A549 (cell line): Measurements from ENCODE around the gene JAZF1. TPM values are rescaled to one million over a fixed set of nuclear protein-coding genes. Genes with fewer than 3 reads are reported as not detected.

Experiments used
- ATAC-seq, 2 experiments: fragments of 200-7000 bp in 1 of 2; fragments of >200 bp in 1 of 2; cut with Nextera tagmentation in 1 of 2; cut with Tn5 transposase in 1 of 2; 3 replicates each; pipeline versions ENCODE4 v1.8.0 to v1.9.1; 2018 to 2020; ENCODE audit warnings: mild to moderate bottlenecking in 1 of 2, moderate library complexity in 1 of 2
- CTCF ChIA-PET: fragments of 300-600 bp; sonication (Branson Sonifier 250); formaldehyde crosslinking; extraction: SDS; loops from one replicate; lab custom pipeline; 2021; ENCODE audit warnings: antibody characterized with exemption, inconsistent platforms; lab: Yijun Ruan, JAX
- POLR2A ChIA-PET: fragments of 350-600 bp; formaldehyde crosslinking; extraction: SDS; loops from one replicate; lab custom pipeline; 2021; ENCODE audit warnings: antibody characterized with exemption, inconsistent platforms; lab: Yijun Ruan, JAX
- DNase-seq, 2 experiments: peaks; one replicate each; pipeline versions ENCODE4 v3.0.0 to v3.0.0-alpha.2; 2011 to 2016; ENCODE audit warnings: low read depth in 1 of 2, low spot score in 1 of 2
- FAIRE-seq: peaks from 2 replicates; lab custom pipeline; 2011; peaks lifted over from hg19 to GRCh38; lab: Jason Lieb, UNC
- H3K27ac ChIP-seq, 2 experiments: fragments of >200 bp; sonication (Bioruptor Twin); formaldehyde crosslinking; 3 replicates each; pipeline ENCODE4 v1.5.1; 2016 to 2017
- H3K4me1 ChIP-seq: fragments of >200 bp; sonication (Bioruptor Twin); formaldehyde crosslinking; 3 replicates; pipeline ENCODE4 v1.6.1; 2016
- H3K4me2 ChIP-seq: fragments of >200 bp; sonication (Bioruptor Twin); formaldehyde crosslinking; 3 replicates; pipeline ENCODE4 v1.6.1; 2016
- H3K4me3 ChIP-seq: fragments of >200 bp; sonication (Bioruptor Twin); formaldehyde crosslinking; 3 replicates; pipeline ENCODE4 v1.5.1; 2016
- H3K9me3 ChIP-seq: fragments of >200 bp; sonication (Bioruptor Twin); formaldehyde crosslinking; 3 replicates; pipeline ENCODE4 v1.6.1; 2016
- BHLHE40 ChIP-seq: IDR thresholded peaks from 2 replicates; pipeline ENCODE4 v1.6.1; 2012; ENCODE audit warnings: low read depth, low read length, inconsistent platforms
- CEBPB ChIP-seq, 2 experiments: fragments of >200 bp in 1 of 2; sonication (Bioruptor Twin) in 1 of 2; formaldehyde crosslinking in 1 of 2; IDR thresholded peaks; 2 replicates each; pipeline ENCODE4 v1.6.1; 2012 to 2016
- GATA3 ChIP-seq: IDR thresholded peaks from 2 replicates; pipeline ENCODE4 v1.6.1; 2012; ENCODE audit warnings: borderline replicate concordance
- HEYL ChIP-seq: fragments of 250-450 bp; sonication (Bioruptor Pico); IDR thresholded peaks from 2 replicates; pipeline ENCODE4 v1.8.0; 2021; ENCODE audit warnings: mild to moderate bottlenecking, moderate library complexity
- HOXA7 ChIP-seq: fragments of 250-450 bp; sonication (Bioruptor Pico); IDR thresholded peaks from 2 replicates; pipeline ENCODE4 v1.5.0; 2020; ENCODE audit warnings: mild to moderate bottlenecking, moderate library complexity
- HOXB5 ChIP-seq: fragments of 250-450 bp; sonication (Bioruptor Pico); IDR thresholded peaks from 2 replicates; pipeline ENCODE4 v1.5.0; 2020; ENCODE audit warnings: mild to moderate bottlenecking, moderate library complexity
- JUN ChIP-seq, 2 experiments: fragments of >200 bp; sonication (Bioruptor Twin); formaldehyde crosslinking; IDR thresholded peaks; 2 replicates in 1 of 2; 3 replicates in 1 of 2; pipeline ENCODE4 v1.6.1; 2016 to 2017
- JUNB ChIP-seq: fragments of >200 bp; sonication (Bioruptor Twin); formaldehyde crosslinking; IDR thresholded peaks from 2 replicates; pipeline ENCODE4 v1.6.1; 2016
- KDM1A ChIP-seq: fragments of 200-600 bp; sonication (generic); IDR thresholded peaks from 2 replicates; pipeline ENCODE4 v1.6.1; 2016; ENCODE audit warnings: low read depth, mild to moderate bottlenecking
- MAFK ChIP-seq: fragments of 450-650 bp; IDR thresholded peaks from 2 replicates; pipeline ENCODE4 v1.6.1; 2014; ENCODE audit not compliant: partially characterized antibody
- MAZ ChIP-seq: fragments of 150-350 bp; IDR thresholded peaks from 2 replicates; pipeline ENCODE4 v1.6.1; 2014; ENCODE audit warnings: antibody characterized with exemption, low read depth, low read length, borderline replicate concordance
- MYC ChIP-seq: IDR thresholded peaks from 2 replicates; pipeline ENCODE4 v1.6.1; 2012; ENCODE audit warnings: mild to moderate bottlenecking, inconsistent platforms, low read length, improper control_type of control experiment, borderline replicate concordance
- NFE2L2 ChIP-seq: fragments of 150-350 bp; conservative IDR thresholded peaks from 2 replicates; pipeline ENCODE4 v1.6.1; 2014; ENCODE audit warnings: low read length
- NR3C1 ChIP-seq: fragments of >200 bp; sonication (Bioruptor Twin); formaldehyde crosslinking; IDR thresholded peaks from 3 replicates; pipeline ENCODE4 v1.6.1; 2017
- PBX3 ChIP-seq: IDR thresholded peaks from 2 replicates; pipeline ENCODE4 v1.6.1; 2012
- PHF8 ChIP-seq: fragments of 200-600 bp; sonication (generic); IDR thresholded peaks from 2 replicates; pipeline ENCODE4 v1.6.1; 2016; ENCODE audit warnings: low read depth, mild to moderate bottlenecking, antibody characterized with exemption, moderate library complexity, borderline replicate concordance
- POLR2A ChIP-seq: IDR thresholded peaks from 2 replicates; pipeline ENCODE4 v1.6.1; 2012; ENCODE audit warnings: mild to moderate bottlenecking, low read length
- POLR2AphosphoS2 ChIP-seq: conservative IDR thresholded peaks from 2 replicates; pipeline ENCODE4 v1.6.1; 2012; ENCODE audit warnings: low read length, improper control_type of control experiment, inconsistent platforms
- RAD21 ChIP-seq, 2 experiments: fragments of >200 bp in 1 of 2; sonication (Bioruptor Twin) in 1 of 2; formaldehyde crosslinking in 1 of 2; IDR thresholded peaks in 1 of 2; conservative IDR thresholded peaks in 1 of 2; 2 replicates in 1 of 2; 3 replicates in 1 of 2; pipeline ENCODE4 v1.6.1; 2012 to 2018; ENCODE audit warnings: inconsistent platforms in 1 of 2
- RCOR1 ChIP-seq: fragments of 150-350 bp; IDR thresholded peaks from 2 replicates; pipeline ENCODE4 v1.6.1; 2014; ENCODE audit warnings: antibody characterized with exemption, low read length, low read depth
- SMC3 ChIP-seq: fragments of >200 bp; sonication (Bioruptor Twin); formaldehyde crosslinking; IDR thresholded peaks from 3 replicates; pipeline ENCODE4 v1.6.1; 2018; ENCODE audit warnings: inconsistent platforms
- SREBF2 ChIP-seq: fragments of 450-650 bp; IDR thresholded peaks from 2 replicates; pipeline ENCODE4 v1.6.1; 2014; ENCODE audit warnings: mild to moderate bottlenecking, moderate library complexity
- TP53 ChIP-seq: fragments of 250-450 bp; sonication (Bioruptor Pico); IDR thresholded peaks from 2 replicates; pipeline ENCODE4 v1.5.0; 2021; ENCODE audit warnings: mild to moderate bottlenecking, moderate library complexity
- ZFP36 ChIP-seq: fragments of 450-650 bp; IDR thresholded peaks from 2 replicates; pipeline ENCODE4 v1.6.1; 2014; ENCODE audit warnings: borderline replicate concordance; ENCODE audit not compliant: partially characterized antibody
- ZNF302 ChIP-seq: fragments of 250-450 bp; sonication (Bioruptor Pico); IDR thresholded peaks from 2 replicates; pipeline ENCODE4 v1.9.0; 2021; ENCODE audit warnings: inconsistent platforms, mild to moderate bottlenecking, moderate library complexity
- WGBS: methylation state at CpG from one replicate; pipeline ENCODE4 v1.1.6; 2017; ENCODE audit errors: missing lambda C conversion rate; 5-methylcytosine and 5-hydroxymethylcytosine counted together
- polyA plus RNA-seq, 4 experiments: library from polyadenylated mRNA; depleted of rRNA in 3 of 4; stranded (reverse); fragments of >200 nt; fragmentation: RNase III in 1 of 4; extraction: RNeasy Plus Mini Kit Qiagen cat#74134 plus additional on column Dnase treatment in 1 of 4; gene quantifications; 2 replicates in 3 of 4; 3 replicates in 1 of 4; pipeline ENCODE4 v1.2.3, GENCODE V29; 2011 to 2017
- TF ChIP-seq, protein P1 (sequence below): fragments of 150-350 bp; IDR thresholded peaks from 2 replicates; pipeline ENCODE4 v1.6.1; 2014; ENCODE audit warnings: low read depth, mild to moderate bottlenecking, low read length
- TF ChIP-seq, protein P2 (sequence below): IDR thresholded peaks from 2 replicates; pipeline ENCODE4 v1.6.1; 2012

JAZF1 gene
- polyA plus RNA-seq, 2 of the 4 experiments (the other 2 are of a cell fraction), result 1.9 to 2.8 TPM

GRCh38 chr7:28076423-28077200 lies 104.0 kb downstream of the JAZF1 start:
- Histone ChIP-seq H3K27ac (peak overlapping the region; percentile 69 to 71), H3K4me3 (peak overlapping the region; percentile 31; the same call in 1 of the 3 replicates), H3K4me1 (peaks cover 35% of the 10 kb centered on the region), H3K4me2 (peak overlapping the region; percentile 83), H3K9me3 (no peaks in the 10 kb centered on the region)
- peak in 1 of 2 experiments; percentile 57 for DNase-seq
- TF ChIP-seq CEBPB (IDR thresholded peaks at IDR 0.05), result peak; percentile 67 to 70
- no peak for TF ChIP-seq RAD21 (conservative IDR thresholded peaks at IDR 0.05 in 1 of 2, IDR thresholded peaks at IDR 0.05 in 1 of 2)
- TF ChIP-seq, all 56 proteins: peak for 1
- ChIA-PET POLR2A (no interaction called here), CTCF (interaction anchor here (0.6 to 11.3 kb wide), 17 partner anchors 8 to 881 kb away, joined by 3 to 117 read pairs (median 18); no protein-coding TSS in a partner anchor)
- FAIRE-seq, result no peak
- WGBS, result 17% methylated on average over 11 of the region's 11 CpGs
- peak in 1 of 2 experiments; percentile 74; a peak in 3 of 6 replicates for ATAC-seq

- H3K4me3 ChIP-seq, result no peak overlapping the region
- no peak for ATAC-seq
These were observed 104.8 kb downstream of the JAZF1 start for GRCh38 chr7:28075674-28076358.

GRCh38 chr7:28072876-28073514 lies 107.6 kb downstream of the JAZF1 start:
- 95% methylated on average over 8 of the region's 8 CpGs for WGBS

More at GRCh38 chr7:28075674-28076358, 104.8 kb downstream of the JAZF1 start:
- Histone ChIP-seq H3K27ac (peak overlapping the region; percentile 69 to 71), H3K4me1 (peaks cover 35% of the 10 kb centered on the region), H3K9me3 (no peaks in the 10 kb centered on the region), H3K4me2 (peak overlapping the region; percentile 83)
- no peak for DNase-seq
- TF ChIP-seq RCOR1, result no peak
- TF ChIP-seq PHF8, result no peak
- no peak for TF ChIP-seq SMC3
- no peak for TF ChIP-seq KDM1A
- TF ChIP-seq HOXB5 (CRISPR knock-in tag), result no peak
- no peak for TF ChIP-seq RAD21 (conservative IDR thresholded peaks at IDR 0.05 in 1 of 2, IDR thresholded peaks at IDR 0.05 in 1 of 2)
- TF ChIP-seq, protein P1, sequence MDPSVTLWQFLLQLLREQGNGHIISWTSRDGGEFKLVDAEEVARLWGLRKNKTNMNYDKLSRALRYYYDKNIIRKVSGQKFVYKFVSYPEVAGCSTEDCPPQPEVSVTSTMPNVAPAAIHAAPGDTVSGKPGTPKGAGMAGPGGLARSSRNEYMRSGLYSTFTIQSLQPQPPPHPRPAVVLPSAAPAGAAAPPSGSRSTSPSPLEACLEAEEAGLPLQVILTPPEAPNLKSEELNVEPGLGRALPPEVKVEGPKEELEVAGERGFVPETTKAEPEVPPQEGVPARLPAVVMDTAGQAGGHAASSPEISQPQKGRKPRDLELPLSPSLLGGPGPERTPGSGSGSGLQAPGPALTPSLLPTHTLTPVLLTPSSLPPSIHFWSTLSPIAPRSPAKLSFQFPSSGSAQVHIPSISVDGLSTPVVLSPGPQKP, result no peak
- no peak for TF ChIP-seq JUNB
- TF ChIP-seq HEYL (CRISPR knock-in tag), result no peak
- TF ChIP-seq PBX3, result no peak
- ChIA-PET CTCF (interaction anchor here (2.6 to 11.3 kb wide), 2 partner anchors 15 to 20 kb away, joined by 11 to 117 read pairs; no protein-coding TSS in a partner anchor), POLR2A (no interaction called here)
- FAIRE-seq, result no peak
- WGBS, result 79% methylated on average over 3 of the region's 3 CpGs

GRCh38 chr7:28071570-28071969 lies 109.0 kb downstream of the JAZF1 start:
- no peak for FAIRE-seq
- H3K9me3 ChIP-seq, result no peaks in the 10 kb centered on the region
- DNase-seq, result no peak
- no peak for ATAC-seq
- POLR2A ChIA-PET, result no interaction called here
- H3K27ac ChIP-seq, result no peak overlapping the region
- CTCF ChIA-PET, result interaction anchor here (0.7 to 5.9 kb wide), 7 partner anchors 9 to 124 kb away, joined by 3 to 27 read pairs (median 6); no protein-coding TSS in a partner anchor
- H3K4me1 ChIP-seq, result peaks cover 39% of the 10 kb centered on the region
- no peak overlapping the region for H3K4me3 ChIP-seq
- WGBS, result 95% methylated on average over 6 of the region's 6 CpGs
- no peak overlapping the region for H3K4me2 ChIP-seq
- no peak for TF ChIP-seq POLR2AphosphoS2
- TF ChIP-seq SREBF2, result no peak
- TF ChIP-seq JUN (IDR thresholded peaks at IDR 0.05), result no peak
- no peak for TF ChIP-seq POLR2A
- TF ChIP-seq TP53, result no peak
- no peak for TF ChIP-seq ZNF302 (CRISPR knock-in tag)
- no peak for TF ChIP-seq BHLHE40
- TF ChIP-seq MYC, result no peak
- TF ChIP-seq, protein P2, sequence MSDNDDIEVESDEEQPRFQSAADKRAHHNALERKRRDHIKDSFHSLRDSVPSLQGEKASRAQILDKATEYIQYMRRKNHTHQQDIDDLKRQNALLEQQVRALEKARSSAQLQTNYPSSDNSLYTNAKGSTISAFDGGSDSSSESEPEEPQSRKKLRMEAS, result no peak
- no peak for TF ChIP-seq HOXA7 (CRISPR knock-in tag)
- TF ChIP-seq NFE2L2, result no peak
- no peak for TF ChIP-seq NR3C1
- no peak for TF ChIP-seq MAFK
- no peak for TF ChIP-seq MAZ
- TF ChIP-seq CEBPB (IDR thresholded peaks at IDR 0.05), result no peak
- no peak for TF ChIP-seq KDM1A
- TF ChIP-seq GATA3, result no peak

More at GRCh38 chr7:28072876-28073514, 107.6 kb downstream of the JAZF1 start:
- DNase-seq (no peak), ATAC-seq (no peak), FAIRE-seq (no peak)
- peak overlapping the region in 1 of 2 experiments; percentile 34; a peak in 3 of 6 replicates for H3K27ac ChIP-seq
- CTCF ChIA-PET, result interaction anchor here (1.9 to 5.9 kb wide), 3 partner anchors 10 to 53 kb away, joined by 4 to 27 read pairs (median 23); no protein-coding TSS in a partner anchor
- TF ChIP-seq ZFP36, result no peak
- no peak overlapping the region for H3K4me3 ChIP-seq
- peaks cover 46% of the 10 kb centered on the region for H3K4me1 ChIP-seq
- POLR2A ChIA-PET, result no interaction called here
- no peaks in the 10 kb centered on the region for H3K9me3 ChIP-seq
- H3K4me2 ChIP-seq, result no peak overlapping the region
